Ectodermal cell (in vitro differentiated cells): Measurements from ENCODE around the gene KLF16.

Experiments used
- H3K27ac ChIP-seq: 2 replicates; pipeline ENCODE4 v1.7.0; 2013; ENCODE audit warnings: mild to moderate bottlenecking, low read depth, low read length; ENCODE audit not compliant: insufficient read depth, poor library complexity, severe bottlenecking
- H3K27me3 ChIP-seq: 2 replicates; pipeline ENCODE4 v1.7.0; 2013; ENCODE audit warnings: mild to moderate bottlenecking, low read length; ENCODE audit not compliant: insufficient read depth, control insufficient read depth, poor library complexity, severe bottlenecking
- H3K36me3 ChIP-seq: one replicate; pipeline ENCODE4 v1.7.0; 2013; ENCODE audit warnings: low read length; ENCODE audit not compliant: control insufficient read depth, insufficient read depth
- H3K4me1 ChIP-seq: one replicate; pipeline ENCODE4 v1.7.0; 2013; ENCODE audit warnings: low read length; ENCODE audit not compliant: control insufficient read depth, insufficient read depth
- H3K4me3 ChIP-seq: 2 replicates; pipeline ENCODE4 v1.7.0; 2013; ENCODE audit warnings: low read depth, low read length, control low read depth; ENCODE audit not compliant: insufficient read depth
- H3K9me3 ChIP-seq: 2 replicates; pipeline ENCODE4 v1.7.0; 2013; ENCODE audit warnings: mild to moderate bottlenecking, low read length, moderate library complexity; ENCODE audit not compliant: control insufficient read depth
- WGBS, 2 experiments: methylation state at CpG; one replicate each; pipeline ENCODE4 v1.1.7; 2013; ENCODE audit warnings: missing lambda C conversion rate in 2 of 2; 5-methylcytosine and 5-hydroxymethylcytosine counted together

KLF16 gene

DNA sequence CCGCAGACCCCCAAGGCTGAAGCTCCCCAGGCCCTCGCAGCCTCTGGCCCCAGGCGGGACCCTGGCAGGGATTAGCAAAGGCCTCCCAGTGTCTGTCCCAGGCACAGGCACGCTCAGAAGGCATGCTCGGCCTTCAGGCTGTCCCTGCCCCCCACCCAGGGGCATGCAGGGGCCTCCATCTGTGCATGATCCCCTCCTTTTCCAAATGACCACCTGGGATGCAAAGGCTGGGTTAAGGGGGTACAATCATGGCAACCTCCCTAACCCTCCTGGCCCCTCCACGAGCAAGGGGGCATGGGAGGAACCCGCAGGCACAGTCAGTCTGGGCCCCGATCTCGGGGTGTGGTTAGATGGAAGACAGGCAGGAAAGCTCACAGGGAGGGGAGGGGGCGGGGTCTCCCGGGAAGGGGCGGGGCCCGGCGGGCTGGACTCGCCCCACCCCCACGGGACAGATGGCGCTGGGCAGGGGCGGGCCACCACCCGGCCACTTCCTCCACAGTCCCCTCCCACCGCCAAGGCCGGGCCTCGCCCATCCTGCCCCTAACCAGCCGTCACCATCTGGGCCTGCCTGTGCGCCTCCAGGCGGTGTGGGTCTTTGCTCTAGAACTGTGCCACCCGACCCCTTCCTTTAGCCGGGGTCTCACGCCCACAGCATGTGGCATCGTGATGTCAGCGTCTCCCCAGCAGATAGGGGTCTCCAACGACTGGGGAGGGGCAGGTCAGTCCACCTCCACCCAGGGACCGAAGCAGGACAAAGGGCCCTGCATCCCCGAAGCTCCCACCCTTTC lies 8.1 kb downstream of the KLF16 start:
- H3K9me3 ChIP-seq = no peaks in the 10 kb centered on the region
- H3K36me3 ChIP-seq = no peaks in the 10 kb centered on the region
- peaks cover 34% of the 10 kb centered on the region for H3K27me3 ChIP-seq
- H3K4me3 ChIP-seq = peak overlapping the region; percentile 16
- WGBS, 2 experiments = 13 to 14% methylated on average over 33 of the region's 33 CpGs
- peaks cover 55% of the 10 kb centered on the region for H3K4me1 ChIP-seq
- peak overlapping the region; percentile 80 for H3K27ac ChIP-seq

DNA sequence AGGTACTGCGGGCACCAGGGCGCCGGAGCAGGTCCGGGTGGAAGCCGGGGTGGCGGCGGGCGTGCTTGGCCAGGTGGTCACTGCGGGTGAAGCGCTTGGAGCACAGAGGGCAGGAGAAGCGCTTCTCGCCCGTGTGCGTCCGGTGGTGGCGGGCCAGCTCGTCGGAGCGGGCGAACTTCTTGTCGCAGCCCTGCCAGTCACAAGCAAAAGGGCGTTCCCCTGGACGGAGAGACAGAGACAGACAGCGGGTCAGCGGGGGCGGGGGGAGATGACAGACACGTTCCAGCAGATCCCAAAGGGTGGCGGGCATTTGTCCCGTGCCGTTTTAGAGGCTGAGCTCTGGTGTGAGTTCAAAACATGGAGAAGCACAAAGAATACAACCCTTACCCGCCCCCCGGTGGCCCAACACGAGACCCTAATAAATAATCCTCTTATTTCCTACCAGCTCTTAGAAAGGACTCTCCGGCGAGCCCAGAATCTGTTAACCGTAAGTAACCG lies 8.8 kb downstream of the KLF16 start:
- 79 to 80% methylated on average over 37 of the region's 37 CpGs for WGBS, 2 experiments
- Histone ChIP-seq H3K27me3 (peaks cover 28% of the 10 kb centered on the region), H3K4me3 (peak overlapping the region; percentile 16), H3K4me1 (peaks cover 49% of the 10 kb centered on the region), H3K27ac (peak overlapping the region; percentile 80), H3K36me3 (no peaks in the 10 kb centered on the region), H3K9me3 (no peaks in the 10 kb centered on the region)

DNA sequence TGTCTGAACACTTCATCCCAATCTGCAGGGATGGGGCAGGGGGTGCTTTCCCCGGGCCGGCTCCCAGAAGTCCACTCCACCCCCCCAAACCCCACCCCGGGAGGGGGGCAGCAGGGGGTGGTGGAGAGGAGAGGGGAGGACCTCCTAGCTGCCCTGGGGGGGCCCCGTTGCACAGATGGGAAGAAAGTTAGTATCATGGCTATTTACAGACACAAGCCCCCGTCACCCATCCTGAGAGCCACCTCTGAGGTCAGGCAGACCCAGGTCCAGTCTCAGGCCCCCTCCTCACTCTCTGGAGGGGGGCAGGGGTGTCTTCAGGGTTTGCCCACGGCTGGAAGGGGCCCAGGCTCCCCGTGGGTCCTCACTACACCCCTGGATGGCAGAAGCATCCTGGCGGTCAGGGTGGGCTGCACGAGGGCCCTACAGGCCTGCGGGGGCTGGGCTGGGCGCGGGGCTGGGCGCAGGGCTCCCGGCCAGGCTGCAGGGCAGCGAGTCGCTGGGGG lies 9.3 kb downstream of the KLF16 start:
- 90 to 92% methylated on average over 13 to 16 of the region's 16 CpGs for WGBS, 2 experiments
- H3K27ac ChIP-seq = peak overlapping the region; percentile 80

DNA sequence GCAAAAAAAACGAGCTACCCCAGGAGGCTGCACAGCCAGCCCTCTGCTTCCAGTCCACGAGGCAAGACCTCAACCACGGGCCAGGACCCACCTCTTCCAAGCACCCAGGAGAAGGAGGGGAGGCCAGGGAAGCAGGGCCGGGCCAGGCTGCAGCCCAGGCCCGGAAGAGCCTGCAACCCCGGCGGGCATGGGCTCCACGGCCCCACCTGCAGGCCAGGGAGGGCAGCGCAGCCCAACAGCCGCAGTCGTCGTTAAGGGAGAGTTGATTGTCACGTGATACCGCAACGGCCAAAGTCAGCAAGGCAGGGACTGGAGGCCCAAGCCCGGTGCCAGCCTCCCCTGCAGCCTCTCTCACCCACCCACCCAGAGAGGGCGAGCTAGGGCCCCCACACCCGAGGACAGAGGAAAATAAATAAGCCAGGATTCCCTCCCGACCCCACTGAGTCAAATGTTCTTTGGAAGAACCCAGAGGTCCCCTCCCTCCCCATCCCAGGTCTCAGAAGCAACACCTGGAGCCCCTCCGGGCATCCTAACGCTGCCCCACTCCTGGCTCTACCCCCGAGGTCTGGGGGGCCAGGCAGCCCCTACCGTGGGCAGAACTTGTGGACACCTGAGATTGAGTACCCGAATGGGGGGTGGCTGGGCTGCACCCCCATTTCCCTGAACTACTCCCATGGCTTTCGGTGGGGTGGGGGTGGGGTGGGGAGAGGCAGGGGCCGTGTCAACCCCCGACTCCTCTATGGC lies 9.9 kb downstream of the KLF16 start:
- Histone ChIP-seq H3K27me3 (peaks cover 17% of the 10 kb centered on the region), H3K36me3 (no peaks in the 10 kb centered on the region), H3K9me3 (no peaks in the 10 kb centered on the region), H3K4me1 (peaks cover 38% of the 10 kb centered on the region), H3K27ac (no peak overlapping the region), H3K4me3 (no peak overlapping the region)
- WGBS, 2 experiments = 45 to 50% methylated on average over 24 to 27 of the region's 27 CpGs

More for the DNA sequence above, 9.3 kb downstream of the KLF16 start:
- H3K4me1 ChIP-seq = peaks cover 44% of the 10 kb centered on the region
- H3K4me3 ChIP-seq = no peak overlapping the region
- peaks cover 23% of the 10 kb centered on the region for H3K27me3 ChIP-seq
- H3K36me3 ChIP-seq = no peaks in the 10 kb centered on the region
- H3K9me3 ChIP-seq = no peaks in the 10 kb centered on the region

DNA sequence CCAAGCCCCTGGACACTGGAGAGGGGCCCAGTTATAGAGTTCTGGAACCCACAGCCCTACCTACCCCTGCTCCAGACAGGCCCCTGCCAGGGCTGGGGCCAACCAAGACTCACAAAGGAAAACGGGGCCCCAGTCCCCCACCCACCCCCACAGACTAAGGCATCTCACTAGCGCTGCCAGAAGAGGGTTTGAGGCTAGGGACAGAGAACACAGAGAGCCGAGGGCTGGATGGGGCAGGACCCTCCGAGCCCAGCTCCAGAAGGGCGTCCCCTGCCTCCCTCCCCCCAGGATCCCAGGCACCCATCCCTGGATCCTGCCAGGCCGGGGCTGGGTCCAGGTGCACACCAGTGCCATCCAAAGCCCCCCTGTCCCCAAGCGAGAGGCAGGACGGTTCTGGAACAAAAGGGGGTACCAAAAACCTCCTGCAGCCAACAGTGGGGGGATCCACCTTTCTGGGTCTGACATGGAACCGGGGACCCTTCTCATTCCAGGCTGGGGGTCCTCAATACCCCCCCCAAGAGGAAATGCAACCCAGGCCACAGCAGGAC lies 10.7 kb downstream of the KLF16 start:
- 91% methylated on average over 9 of the region's 9 CpGs for WGBS, 2 experiments
- H3K27ac ChIP-seq = no peak overlapping the region
- H3K4me1 ChIP-seq = peaks cover 35% of the 10 kb centered on the region
- H3K9me3 ChIP-seq = no peaks in the 10 kb centered on the region
- no peak overlapping the region for H3K4me3 ChIP-seq
- H3K27me3 ChIP-seq = peaks cover 11% of the 10 kb centered on the region
- H3K36me3 ChIP-seq = no peaks in the 10 kb centered on the region

DNA sequence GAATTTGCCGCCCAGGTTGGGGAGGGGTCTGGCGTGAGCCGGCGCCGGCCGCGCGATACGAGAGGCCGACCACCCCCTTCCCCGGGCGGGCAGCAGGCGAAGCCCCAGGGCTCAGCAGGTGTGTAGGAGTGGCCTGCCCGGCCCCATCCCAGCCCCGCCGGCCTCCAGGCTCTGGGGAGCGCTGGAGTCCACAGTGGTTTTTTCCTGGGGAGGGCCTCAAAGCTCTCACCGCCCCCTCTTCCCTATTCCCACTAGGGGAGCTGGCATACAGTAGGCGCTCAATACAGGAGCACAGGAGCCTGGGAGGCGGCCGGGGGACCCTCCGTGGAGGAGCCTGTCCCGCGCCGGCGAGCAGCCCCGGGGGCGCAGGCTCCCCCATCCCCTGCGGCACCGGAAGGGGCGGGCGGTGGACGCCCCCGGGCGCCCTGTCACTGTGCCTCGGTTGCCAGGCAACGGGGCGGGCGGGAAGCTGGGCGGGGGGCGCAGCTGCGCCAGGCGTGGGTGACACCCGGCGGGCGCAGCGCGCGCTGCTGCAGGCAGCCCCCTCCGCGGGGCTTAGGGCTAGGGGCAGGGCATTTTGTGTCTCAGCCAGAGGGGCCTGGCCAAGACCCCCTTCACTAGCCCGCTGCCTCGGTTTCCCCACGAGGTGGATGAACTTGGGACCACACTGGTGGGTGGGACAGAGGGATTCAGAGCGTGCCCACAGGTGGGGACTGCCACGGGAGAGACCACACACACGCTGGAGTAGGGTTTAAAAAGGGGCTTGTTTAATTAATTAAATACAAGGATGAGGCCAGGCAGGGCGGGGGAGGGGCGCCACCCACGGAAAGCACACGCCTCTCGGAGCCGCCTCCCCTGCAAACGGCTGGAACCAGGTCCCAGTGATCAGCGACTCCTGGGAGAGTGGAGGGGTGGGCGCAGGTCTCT lies 11.5 kb downstream of the KLF16 start:
- Histone ChIP-seq H3K27me3 (peaks cover 4% of the 10 kb centered on the region), H3K4me1 (peaks cover 32% of the 10 kb centered on the region), H3K36me3 (no peaks in the 10 kb centered on the region), H3K27ac (no peak overlapping the region), H3K4me3 (no peak overlapping the region), H3K9me3 (no peaks in the 10 kb centered on the region)
- 91% methylated on average over 66 of the region's 66 CpGs for WGBS, 2 experiments

DNA sequence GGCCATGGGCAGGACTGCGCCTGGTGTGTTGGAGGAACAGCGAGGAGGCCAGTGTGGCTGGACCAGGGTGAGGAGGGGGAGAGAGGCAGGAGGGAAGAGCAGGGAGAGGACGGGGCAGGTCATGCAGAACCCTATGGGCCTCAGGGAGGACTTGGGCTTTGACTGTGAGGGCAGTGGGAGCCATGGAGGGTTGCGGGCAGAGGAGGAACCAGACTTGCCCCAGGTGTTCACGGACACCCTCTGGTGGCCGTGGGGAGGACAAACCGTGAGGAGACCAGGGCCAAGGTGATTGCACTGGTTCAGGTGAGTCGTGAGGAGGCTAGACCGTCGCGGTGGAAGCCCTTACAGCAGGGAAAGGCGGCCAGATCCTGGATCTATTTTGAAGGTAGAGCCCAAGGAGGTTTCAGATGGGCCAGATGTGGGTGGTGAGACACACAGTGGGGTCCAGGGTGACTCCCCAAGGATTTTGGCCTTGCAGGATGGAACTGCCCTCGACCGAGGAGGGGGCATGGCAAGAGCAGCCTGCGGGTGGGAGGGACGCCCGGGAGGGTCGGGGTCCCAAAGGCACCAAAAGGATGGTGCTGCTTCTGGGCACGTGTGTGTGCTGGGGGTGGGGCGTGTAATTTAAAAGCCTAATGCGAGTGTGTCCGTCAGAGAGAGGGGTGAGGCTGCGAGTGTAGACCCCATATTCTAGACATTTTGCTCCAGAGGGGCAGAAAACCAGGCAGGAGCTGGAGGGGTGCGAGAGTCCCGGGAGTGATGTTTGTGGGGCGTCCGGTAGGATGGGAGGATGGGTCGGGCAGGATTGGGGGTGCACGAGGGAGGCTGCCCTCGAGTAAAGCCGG lies 12.3 kb downstream of the KLF16 start:
- 93 to 95% methylated on average over 31 of the region's 31 CpGs for WGBS, 2 experiments
- no peak overlapping the region for H3K27ac ChIP-seq

DNA sequence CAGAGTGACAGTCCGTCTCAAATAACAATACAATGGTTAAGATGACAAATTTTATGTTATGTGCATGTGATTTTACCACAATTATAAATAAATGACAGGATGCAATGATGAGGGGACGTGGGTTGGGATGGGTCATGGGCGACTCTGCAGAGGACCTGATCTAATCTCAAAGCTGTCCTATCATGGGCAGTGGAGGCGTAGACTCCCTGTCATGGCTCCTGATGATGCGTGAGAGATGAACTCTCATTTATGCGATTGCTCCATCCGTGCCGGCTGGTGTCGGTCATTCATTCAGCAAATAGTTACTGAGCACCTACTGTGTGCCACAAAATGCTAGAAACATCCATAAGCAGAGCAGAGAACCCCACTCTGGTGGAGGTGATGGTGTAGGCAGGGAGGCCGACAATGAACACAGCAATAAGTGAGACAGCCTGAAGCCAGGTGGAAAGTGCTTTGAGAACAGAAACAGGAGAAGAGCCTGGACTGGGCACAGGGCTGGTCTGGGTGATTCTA lies 13.4 kb downstream of the KLF16 start:
- H3K4me3 ChIP-seq = no peak overlapping the region
- no peak overlapping the region for H3K27ac ChIP-seq
- 87 to 90% methylated on average over 10 of the region's 10 CpGs for WGBS, 2 experiments

More for the DNA sequence above, 12.3 kb downstream of the KLF16 start:
- H3K9me3 ChIP-seq = no peaks in the 10 kb centered on the region
- H3K4me1 ChIP-seq = peaks cover 33% of the 10 kb centered on the region
- H3K4me3 ChIP-seq = no peak overlapping the region
- no peaks in the 10 kb centered on the region for H3K27me3 ChIP-seq
- no peaks in the 10 kb centered on the region for H3K36me3 ChIP-seq

DNA sequence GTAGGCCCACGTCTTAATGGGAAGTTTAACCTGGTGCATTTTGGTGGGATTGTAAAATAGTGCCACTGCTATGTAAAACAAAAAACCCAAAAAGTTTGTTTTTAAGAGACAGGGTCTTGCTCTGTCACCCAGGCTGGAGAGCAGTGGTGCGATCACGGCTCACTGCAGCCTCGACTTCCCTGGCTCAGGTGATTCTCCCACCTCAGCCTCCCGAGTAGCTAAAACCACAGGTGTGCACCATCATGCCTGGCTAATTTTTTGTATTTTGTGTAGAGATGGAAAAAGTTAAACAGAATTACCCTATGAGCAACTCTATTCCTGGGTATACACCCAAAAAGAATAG lies 14.3 kb downstream of the KLF16 start:
- WGBS, 2 experiments = 70 to 75% methylated on average over 5 of the region's 5 CpGs
- H3K27ac ChIP-seq = no peak overlapping the region
- no peaks in the 10 kb centered on the region for H3K9me3 ChIP-seq
- no peaks in the 10 kb centered on the region for H3K27me3 ChIP-seq
- peaks cover 15% of the 10 kb centered on the region for H3K4me1 ChIP-seq
- no peaks in the 10 kb centered on the region for H3K36me3 ChIP-seq
- no peak overlapping the region for H3K4me3 ChIP-seq

More for the DNA sequence above, 13.4 kb downstream of the KLF16 start:
- H3K36me3 ChIP-seq = no peaks in the 10 kb centered on the region
- peaks cover 24% of the 10 kb centered on the region for H3K4me1 ChIP-seq
- no peaks in the 10 kb centered on the region for H3K27me3 ChIP-seq
- H3K9me3 ChIP-seq = no peaks in the 10 kb centered on the region
